Measurements from ENCODE around the gene SLA2. TPM values are rescaled to one million over a fixed set of nuclear protein-coding genes. Genes with fewer than 3 reads are reported as not detected.

The SLA2 gene
- total and polyA plus RNA-seq, 3 donors from 2014 or later, result 0.47 to 1.1 (median 0.87) TPM

DNA sequence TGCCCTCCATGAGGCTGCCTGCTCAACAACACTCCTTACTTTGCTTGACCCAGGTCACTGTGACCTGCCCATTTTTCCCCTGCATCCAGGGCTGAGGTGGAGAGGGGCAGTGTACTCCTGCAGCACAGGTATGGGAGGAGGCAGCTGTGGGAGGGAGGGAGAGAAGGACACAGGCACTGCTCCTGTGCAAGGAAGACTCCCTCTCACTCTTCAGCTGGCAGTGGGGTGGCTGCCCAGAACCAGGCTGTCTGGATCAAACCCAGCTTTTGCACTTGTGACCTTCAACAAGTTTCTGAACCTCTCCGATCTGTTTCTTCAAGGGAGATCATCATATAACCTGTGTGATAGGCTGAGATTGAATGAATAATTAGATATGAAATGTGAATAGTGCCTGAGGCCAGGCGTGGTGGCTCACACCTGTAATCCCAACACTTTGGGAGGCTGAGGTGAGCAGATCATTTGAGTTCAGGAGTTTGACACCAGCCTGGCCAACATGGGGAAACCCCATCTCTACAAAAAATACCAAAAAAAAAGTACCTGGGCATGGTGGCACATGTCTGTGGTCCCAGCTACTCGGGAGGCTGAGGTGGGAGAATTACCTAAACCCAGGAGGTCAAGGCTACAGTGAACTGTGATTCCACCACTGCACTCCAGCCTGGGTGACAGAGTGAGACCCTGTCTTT is 58.5 kb downstream of the SLA2 start:
- Histone ChIP-seq H3K27ac (no peak overlapping the region), H3K36me3 (ENCODE audit: low read depth, missing control alignments) (no peaks in the 10 kb centered on the region), H3K4me1 (peaks cover 24% of the 10 kb centered on the region), H3K9me3 (no peaks in the 10 kb centered on the region), H3K27me3 (no peaks in the 10 kb centered on the region), H3K4me3 (no peak overlapping the region)
- 61 to 80% methylated on average over 3 of the region's 3 CpGs for whole genome bisulfite sequencing, 2 donors
- intact Hi-C loops (cut with DNase I; ENCODE audit: low total_unique reads), result no loop called here
- TF ChIP-seq, protein P1, sequence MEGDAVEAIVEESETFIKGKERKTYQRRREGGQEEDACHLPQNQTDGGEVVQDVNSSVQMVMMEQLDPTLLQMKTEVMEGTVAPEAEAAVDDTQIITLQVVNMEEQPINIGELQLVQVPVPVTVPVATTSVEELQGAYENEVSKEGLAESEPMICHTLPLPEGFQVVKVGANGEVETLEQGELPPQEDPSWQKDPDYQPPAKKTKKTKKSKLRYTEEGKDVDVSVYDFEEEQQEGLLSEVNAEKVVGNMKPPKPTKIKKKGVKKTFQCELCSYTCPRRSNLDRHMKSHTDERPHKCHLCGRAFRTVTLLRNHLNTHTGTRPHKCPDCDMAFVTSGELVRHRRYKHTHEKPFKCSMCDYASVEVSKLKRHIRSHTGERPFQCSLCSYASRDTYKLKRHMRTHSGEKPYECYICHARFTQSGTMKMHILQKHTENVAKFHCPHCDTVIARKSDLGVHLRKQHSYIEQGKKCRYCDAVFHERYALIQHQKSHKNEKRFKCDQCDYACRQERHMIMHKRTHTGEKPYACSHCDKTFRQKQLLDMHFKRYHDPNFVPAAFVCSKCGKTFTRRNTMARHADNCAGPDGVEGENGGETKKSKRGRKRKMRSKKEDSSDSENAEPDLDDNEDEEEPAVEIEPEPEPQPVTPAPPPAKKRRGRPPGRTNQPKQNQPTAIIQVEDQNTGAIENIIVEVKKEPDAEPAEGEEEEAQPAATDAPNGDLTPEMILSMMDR (IDR thresholded peaks at IDR 0.05), result no peak
- no peak for TF ChIP-seq POLR2A (IDR thresholded peaks at IDR 0.05)
- peak; percentile 78 for DNase-seq

DNA sequence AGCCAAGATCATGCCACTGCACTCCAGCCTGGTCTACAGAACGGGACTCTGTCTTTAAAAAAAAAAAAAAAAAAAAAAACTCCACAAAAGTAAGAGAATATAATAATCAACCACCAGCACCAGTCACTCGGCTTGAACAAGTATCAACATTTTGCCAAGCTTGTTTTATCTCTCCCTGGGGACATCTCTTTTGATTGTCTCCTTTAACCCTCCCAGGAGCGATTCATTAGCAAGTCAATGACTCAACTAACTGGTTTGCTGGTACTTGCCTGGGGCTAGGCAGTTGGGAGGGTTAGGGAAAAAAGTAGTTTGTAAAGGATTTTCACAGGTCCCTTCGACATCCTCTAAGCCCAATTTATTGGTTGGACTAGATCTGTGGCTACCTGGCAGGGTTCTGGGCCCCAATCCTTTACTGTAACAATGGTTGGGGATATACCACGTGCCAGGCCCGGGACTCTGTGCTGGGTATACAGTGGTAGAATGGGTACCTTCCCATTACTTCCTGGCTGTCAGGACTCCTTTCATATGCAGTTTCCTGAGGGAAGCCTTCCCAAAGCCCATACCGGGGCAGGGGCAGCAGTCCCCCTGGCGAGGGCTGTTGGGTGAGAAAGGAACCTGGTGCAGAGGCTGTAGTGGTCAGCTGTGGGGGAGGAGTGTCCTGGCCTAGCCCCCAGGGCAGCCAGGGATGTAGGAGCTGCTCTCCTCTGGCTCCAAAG is 60.4 kb downstream of the SLA2 start:
- Histone ChIP-seq H3K9me3 (no peaks in the 10 kb centered on the region), H3K36me3 (ENCODE audit: low read depth, missing control alignments) (no peaks in the 10 kb centered on the region), H3K27me3 (no peaks in the 10 kb centered on the region), H3K4me1 (peaks cover 16% of the 10 kb centered on the region), H3K27ac (no peak overlapping the region), H3K4me3 (no peak overlapping the region)
- 64 to 81% methylated on average over 6 to 8 of the region's 8 CpGs for WGBS, 2 donors
- DNase-seq, result no peak
- TF ChIP-seq, protein P1 (IDR thresholded peaks at IDR 0.05), result no peak
- TF ChIP-seq POLR2A (IDR thresholded peaks at IDR 0.05), result no peak
- intact Hi-C loops (cut with DNase I; ENCODE audit: low total_unique reads), result no loop called here

DNA sequence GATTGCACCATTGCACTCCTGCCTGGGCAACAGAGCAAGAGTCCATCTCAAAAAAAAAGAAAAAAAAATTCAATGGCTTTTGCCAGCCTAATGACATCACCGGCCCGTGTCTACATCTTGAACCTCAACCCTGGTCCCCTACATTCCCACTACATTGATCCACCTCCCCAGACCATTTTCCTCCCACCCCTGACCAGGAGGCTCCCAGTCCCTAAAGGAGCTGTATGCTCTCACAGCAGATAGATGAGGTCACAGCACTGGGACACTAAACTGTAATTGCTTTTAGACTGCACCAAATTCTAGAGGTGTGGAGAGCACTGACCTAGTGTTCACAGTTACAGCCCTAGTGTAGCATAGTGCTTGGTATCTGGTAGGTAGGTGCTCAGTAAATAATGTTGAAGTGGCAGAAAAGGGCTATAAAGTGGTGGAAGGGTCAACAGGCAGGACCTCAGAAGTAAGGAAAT is 61.9 kb downstream of the SLA2 start:
- TF ChIP-seq, protein P1 (IDR thresholded peaks at IDR 0.05), result no peak
- TF ChIP-seq POLR2A (IDR thresholded peaks at IDR 0.05), result no peak
- 92% methylated on average over 2 of the region's 2 CpGs for WGBS, 2 donors
- Histone ChIP-seq H3K4me3 (no peak overlapping the region), H3K36me3 (ENCODE audit: low read depth, missing control alignments) (no peaks in the 10 kb centered on the region), H3K27ac (no peak overlapping the region), H3K4me1 (peaks cover 24% of the 10 kb centered on the region), H3K9me3 (no peaks in the 10 kb centered on the region), H3K27me3 (no peaks in the 10 kb centered on the region)
- DNase-seq, result no peak
- intact Hi-C loops (cut with DNase I; ENCODE audit: low total_unique reads), result no loop called here

DNA sequence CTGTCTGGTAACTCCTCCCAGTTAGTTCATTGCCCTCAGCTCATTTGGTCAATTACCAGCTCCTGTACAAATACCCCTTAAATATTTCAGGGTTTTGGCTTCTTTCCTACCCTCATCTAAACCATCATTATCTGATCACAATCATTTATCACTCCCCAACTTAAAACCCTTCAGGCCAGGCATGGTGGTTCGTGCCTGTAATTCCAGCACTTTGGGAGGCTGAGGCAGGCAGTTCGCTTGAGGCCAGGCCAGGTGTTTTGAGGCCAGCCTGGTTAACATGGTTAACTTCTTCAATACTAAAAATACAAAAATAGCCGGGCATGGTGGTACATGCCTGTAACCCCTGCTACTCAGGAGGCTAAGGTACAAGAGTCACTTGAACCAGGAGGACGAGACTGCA is 63.2 kb downstream of the SLA2 start:
- Histone ChIP-seq H3K27ac (no peak overlapping the region), H3K4me1 (peaks cover 21% of the 10 kb centered on the region), H3K27me3 (no peaks in the 10 kb centered on the region), H3K36me3 (ENCODE audit: low read depth, missing control alignments) (no peaks in the 10 kb centered on the region), H3K4me3 (no peak overlapping the region), H3K9me3 (no peaks in the 10 kb centered on the region)
- no peak for DNase-seq
- intact Hi-C loops (cut with DNase I; ENCODE audit: low total_unique reads), result no loop called here
- no peak for TF ChIP-seq POLR2A (IDR thresholded peaks at IDR 0.05)
- TF ChIP-seq, protein P1 (IDR thresholded peaks at IDR 0.05), result no peak
- 88 to 89% methylated on average over 4 of the region's 4 CpGs for WGBS, 2 donors
